ENCODE results near the gene CAMTA1. TPM values are rescaled to one million over a fixed set of nuclear protein-coding genes. Genes with fewer than 3 reads are reported as not detected.

The CAMTA1 gene
- total RNA-seq, 1 experiment from 2014 or later: 69.5 TPM

- H3K27ac ChIP-seq (ENCODE audit: low read depth, low read length): no peak overlapping the region
- intact Hi-C loops (cut with micrococcal nuclease): no loop called here
- TF ChIP-seq ZNF274 (IDR thresholded peaks at IDR 0.05; ENCODE audit: low read depth, low read length): no peak
- H3K4me3 ChIP-seq (replicated peaks in 1 of 2; ENCODE audit: low read depth in 1 of 2, low read length in 2 of 2): no peak overlapping the region
- BruUV-seq (replicated peaks): no TSS peak
- no peaks in the 10 kb centered on the region for H3K27me3 ChIP-seq (ENCODE audit: insufficient read depth, low read length)
- ChIA-PET RAD21 (ENCODE audit: low non-redundant PET in 1 of 2, low total read pairs in 2 of 2, uncharacterized antibody in 2 of 2, unreplicated experiment in 2 of 2) (no interaction called here), POLR2A (no interaction called here), CTCF (interaction anchor here (1.0 kb wide), 1 partner anchor 104 kb away, joined by 3 read pairs; no protein-coding TSS in a partner anchor)
- no peaks in the 10 kb centered on the region for H3K36me3 ChIP-seq (ENCODE audit: control insufficient read depth in 1 of 2, insufficient read depth in 2 of 2, low read length in 2 of 2)
- no peaks in the 10 kb centered on the region for H3K9me2 ChIP-seq (ENCODE audit: insufficient read depth)
- H3K9ac ChIP-seq (ENCODE audit: low read length): no peak overlapping the region
- no peaks in the 10 kb centered on the region for H3K9me3 ChIP-seq (ENCODE audit: control insufficient read depth in 1 of 2, insufficient read depth in 1 of 2, low read depth in 1 of 2, low read length in 2 of 2)
- H4K20me1 ChIP-seq (ENCODE audit: insufficient read depth): no peaks in the 10 kb centered on the region
- no peaks in the 10 kb centered on the region for H3K79me2 ChIP-seq (ENCODE audit: insufficient read depth, low read length)
- DNase-seq (ENCODE audit: low read depth, low spot score) (no peak), ATAC-seq (no peak)
- H3K4me1 ChIP-seq (ENCODE audit: control insufficient read depth in 1 of 2, insufficient read depth in 2 of 2, low read length in 2 of 2): peaks cover 29 to 41% of the 10 kb centered on the region in 2 experiments
- no peak overlapping the region for H2AFZ ChIP-seq (ENCODE audit: low read depth, low read length, poor library complexity, severe bottlenecking)
- H3K4me2 ChIP-seq (ENCODE audit: low read length): no peak overlapping the region
Observed at GRCh38 chr1:6965935-6966241, 180.6 kb downstream of the CAMTA1 start.

- no peak overlapping the region for H2AFZ ChIP-seq (ENCODE audit: low read depth, low read length, poor library complexity, severe bottlenecking)
- no peaks in the 10 kb centered on the region for H3K27me3 ChIP-seq (ENCODE audit: insufficient read depth, low read length)
- no peaks in the 10 kb centered on the region for H3K9me2 ChIP-seq (ENCODE audit: insufficient read depth)
- intact Hi-C loops (cut with micrococcal nuclease): no loop called here
- no peak for DNase-seq (ENCODE audit: low read depth, low spot score)
- TF ChIP-seq SP1 (IDR thresholded peaks at IDR 0.05; ENCODE audit: low read depth) (no peak), ZNF274 (IDR thresholded peaks at IDR 0.05; ENCODE audit: low read depth, low read length) (no peak), FOSL1 (IDR thresholded peaks at IDR 0.05; ENCODE audit: low read depth) (no peak), CTCF (IDR thresholded peaks at IDR 0.05 in 2 of 3, conservative IDR thresholded peaks at IDR 0.05 in 1 of 3; ENCODE audit: borderline replicate concordance in 1 of 3, insufficient read depth in 1 of 3, low read depth in 2 of 3, low read length in 2 of 3) (no peak), POLR2A (IDR thresholded peaks at IDR 0.05; ENCODE audit: borderline replicate concordance, extremely low read depth, insufficient read depth, insufficient read length) (no peak), REST (IDR thresholded peaks at IDR 0.05; ENCODE audit: low read depth) (no peak), ELF1 (IDR thresholded peaks at IDR 0.05; ENCODE audit: borderline replicate concordance, low read depth) (no peak), TCF7L2 (IDR thresholded peaks at IDR 0.05; ENCODE audit: borderline replicate concordance, extremely low read depth, insufficient read depth, insufficient read length) (no peak), ZFX (IDR thresholded peaks at IDR 0.05) (no peak), CBX3 (IDR thresholded peaks at IDR 0.05; ENCODE audit: low read depth) (no peak), YY1 (IDR thresholded peaks at IDR 0.05; ENCODE audit: extremely low read depth, insufficient replicate concordance, low read depth, low read length) (no peak), MAX (IDR thresholded peaks at IDR 0.05) (no peak)
- ChIA-PET POLR2A (no interaction called here), RAD21 (ENCODE audit: low non-redundant PET in 1 of 2, low total read pairs in 2 of 2, uncharacterized antibody in 2 of 2, unreplicated experiment in 2 of 2) (no interaction called here), CTCF (interaction anchor here (1.0 kb wide), 1 partner anchor 104 kb away, joined by 3 read pairs; no protein-coding TSS in a partner anchor)
- H3K9ac ChIP-seq (ENCODE audit: low read length): no peak overlapping the region
- no peak for ATAC-seq
- no TSS peak for BruUV-seq (replicated peaks)
- H3K79me2 ChIP-seq (ENCODE audit: insufficient read depth, low read length): no peaks in the 10 kb centered on the region
- H3K27ac ChIP-seq (ENCODE audit: low read depth, low read length): no peak overlapping the region
- no peaks in the 10 kb centered on the region for H3K36me3 ChIP-seq (ENCODE audit: control insufficient read depth in 1 of 2, insufficient read depth in 2 of 2, low read length in 2 of 2)
- no peak overlapping the region for H3K4me3 ChIP-seq (replicated peaks in 1 of 2; ENCODE audit: low read depth in 1 of 2, low read length in 2 of 2)
- H3K9me3 ChIP-seq (ENCODE audit: control insufficient read depth in 1 of 2, insufficient read depth in 1 of 2, low read depth in 1 of 2, low read length in 2 of 2): no peaks in the 10 kb centered on the region
- no peak overlapping the region for H3K4me2 ChIP-seq (ENCODE audit: low read length)
- H3K4me1 ChIP-seq (ENCODE audit: control insufficient read depth in 1 of 2, insufficient read depth in 2 of 2, low read length in 2 of 2): peaks cover 25 to 36% of the 10 kb centered on the region in 2 experiments
- no peaks in the 10 kb centered on the region for H4K20me1 ChIP-seq (ENCODE audit: insufficient read depth)
Observed at GRCh38 chr1:6966326-6966725, 181.1 kb downstream of the CAMTA1 start.

Measured in HCT116 (cell line).